SU-DHL-6 (cell line): Measurements from ENCODE around the gene NCBP1.

ENCODE experiments used
- CTCF ChIP-seq: fragments of 200-600 bp; sonication (generic); IDR thresholded peaks from one replicate; pipeline ENCODE4 v1.5.1; 2017; ENCODE audit warnings: antibody characterized with exemption, mild to moderate bottlenecking, low read length, moderate library complexity; ENCODE audit not compliant: insufficient read depth, poor library complexity, severe bottlenecking
- EZH2phosphoT487 ChIP-seq: fragments of 200-600 bp; sonication (generic), shearing (Covaris generic); conservative IDR thresholded peaks from 2 replicates; pipeline ENCODE4 v1.6.1; 2018; ENCODE audit warnings: mild to moderate bottlenecking, antibody characterized with exemption, low read length, moderate library complexity, mixed read lengths

DNA sequence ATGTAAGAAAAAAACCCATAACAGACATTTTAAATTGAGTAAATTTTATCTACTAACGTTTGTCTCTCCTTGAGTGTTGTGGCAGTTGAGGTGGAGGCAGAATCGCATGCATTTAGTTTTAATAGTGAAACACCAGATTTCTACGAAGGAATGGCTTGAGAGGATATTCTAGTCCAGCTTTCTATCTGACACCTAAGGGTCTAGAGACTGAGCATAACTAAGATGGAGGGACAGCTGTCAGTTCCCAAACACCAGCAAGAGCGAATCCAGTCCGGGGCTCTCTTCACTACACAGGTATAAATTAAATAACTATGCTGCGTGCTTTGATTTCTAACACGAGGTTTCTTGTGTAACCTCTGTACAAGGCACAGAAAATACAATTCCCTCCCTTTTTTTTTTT is 1.4 kb downstream of the NCBP1 start:
- TF ChIP-seq CTCF (no peak), EZH2phosphoT487 (no peak)
